Bronchial epithelial cell (primary cell): Measurements from ENCODE around the gene CACNA1C. TPM values are rescaled to one million over a fixed set of nuclear protein-coding genes. Genes with fewer than 3 reads are reported as not detected.
A peak's percentile ranks its signal among the peaks of the same experiment; 100 is the strongest.

Source experiments
- DNase-seq: peaks from one replicate; pipeline ENCODE4 v3.0.0-alpha.2; 2010; ENCODE audit warnings: low read depth
- FAIRE-seq: peaks from 2 replicates; lab custom pipeline; 2011; peaks lifted over from hg19 to GRCh38; lab: Jason Lieb, UNC
- H3K27me3 ChIP-seq: 2 replicates; pipeline ENCODE4 v1.5.1; 2011; ENCODE audit warnings: low read length; ENCODE audit not compliant: control insufficient read depth, insufficient read depth
- H3K36me3 ChIP-seq: 2 replicates; pipeline ENCODE4 v1.5.1; 2011; ENCODE audit warnings: low read length; ENCODE audit not compliant: control insufficient read depth, insufficient read depth
- H3K4me3 ChIP-seq: 2 replicates; pipeline ENCODE4 v1.5.1; 2011; ENCODE audit warnings: mild to moderate bottlenecking, low read depth, low read length, control low read depth
- CTCF ChIP-seq: IDR thresholded peaks from 2 replicates; pipeline ENCODE4 v1.5.1; 2011; ENCODE audit warnings: mild to moderate bottlenecking, moderate library complexity, low read length, control low read depth, inconsistent platforms; ENCODE audit not compliant: insufficient read depth, severe bottlenecking
- total RNA-seq: library from RNA; depleted of rRNA; stranded (reverse); fragments of >200 nt; gene quantifications from 2 replicates; pipeline ENCODE4 v1.2.1, GENCODE V29; 2014

Gene CACNA1C
- total RNA-seq, 1 donor from 2014 or later = not detected

- Histone ChIP-seq H3K4me3 (no peak overlapping the region), H3K36me3 (no peaks in the 10 kb centered on the region), H3K27me3 (no peaks in the 10 kb centered on the region)
- no peak for TF ChIP-seq CTCF
- peak; percentile 18 for FAIRE-seq
- no peak for DNase-seq
Observed at GRCh38 chr12:2642176-2642892, 589.5 kb downstream of the CACNA1C start.

- no peak for DNase-seq
Observed at GRCh38 chr12:2642896-2643425, 590.2 kb downstream of the CACNA1C start.

GRCh38 chr12:2643576-2644135 lies 590.9 kb downstream of the CACNA1C start:
- no peak overlapping the region for H3K4me3 ChIP-seq
- FAIRE-seq = no peak
- DNase-seq = no peak
- TF ChIP-seq CTCF = no peak
- no peaks in the 10 kb centered on the region for H3K36me3 ChIP-seq
- H3K27me3 ChIP-seq = no peaks in the 10 kb centered on the region

More at GRCh38 chr12:2642896-2643425, 590.2 kb downstream of the CACNA1C start:
- Histone ChIP-seq H3K36me3 (no peaks in the 10 kb centered on the region), H3K27me3 (no peaks in the 10 kb centered on the region), H3K4me3 (no peak overlapping the region)
- no peak for FAIRE-seq
- no peak for TF ChIP-seq CTCF

GRCh38 chr12:2644683-2645405 lies 592.1 kb downstream of the CACNA1C start:
- H3K27me3 ChIP-seq = no peaks in the 10 kb centered on the region
- FAIRE-seq = no peak
- no peak overlapping the region for H3K4me3 ChIP-seq
- no peak for DNase-seq
- TF ChIP-seq CTCF = no peak
- H3K36me3 ChIP-seq = no peaks in the 10 kb centered on the region

GRCh38 chr12:2645460-2645859 lies 592.7 kb downstream of the CACNA1C start:
- no peak for TF ChIP-seq CTCF
- FAIRE-seq (no peak), DNase-seq (no peak)
- Histone ChIP-seq H3K4me3 (no peak overlapping the region), H3K27me3 (no peaks in the 10 kb centered on the region), H3K36me3 (no peaks in the 10 kb centered on the region)
